AG09309 (cell line): ENCODE results near the gene MVD.

ENCODE experiments used
- DNase-seq: peaks from one replicate; pipeline ENCODE4 v3.0.0-alpha.2; 2010; ENCODE audit warnings: low read depth
- H3K4me3 ChIP-seq: 2 replicates; pipeline ENCODE4 v1.5.1; 2011; ENCODE audit warnings: mild to moderate bottlenecking, low read depth, low read length, moderate library complexity; ENCODE audit not compliant: control insufficient read depth
- CTCF ChIP-seq: IDR thresholded peaks from 2 replicates; pipeline ENCODE4 v1.5.1; 2011; ENCODE audit warnings: mild to moderate bottlenecking, low read depth, low read length, inconsistent platforms; ENCODE audit not compliant: insufficient read depth, control insufficient read depth; ENCODE audit errors: missing control alignments

Gene MVD

DNA sequence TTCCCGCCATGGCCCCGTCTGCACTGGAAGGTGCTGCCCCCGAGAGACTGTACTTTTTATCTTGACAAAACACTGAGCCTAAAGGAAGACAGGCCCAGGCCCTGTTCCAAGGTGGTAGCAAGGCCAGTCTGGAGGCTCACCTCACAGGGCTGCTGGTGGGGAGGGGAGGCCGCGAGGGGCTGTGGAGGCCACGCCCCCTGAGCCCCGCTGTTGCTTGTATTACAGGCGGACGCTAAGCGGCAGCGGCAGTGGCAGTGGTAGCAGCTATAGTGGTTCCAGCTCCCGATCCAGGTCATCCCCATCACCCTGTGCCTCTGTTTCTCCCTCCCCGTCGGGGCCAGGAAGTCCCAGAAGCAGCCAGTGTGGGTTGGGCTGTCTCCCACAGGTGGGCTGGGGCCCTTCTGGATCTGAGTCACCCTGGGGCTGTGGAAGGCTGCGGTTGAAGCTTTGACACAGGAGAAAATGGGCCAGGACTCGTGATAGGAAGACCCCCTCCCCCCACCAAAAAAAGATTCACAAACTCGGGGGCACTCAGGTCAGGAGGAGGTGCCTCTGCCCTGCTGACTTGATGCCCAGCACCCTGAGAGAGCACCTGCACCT lies 37.8 kb downstream of the MVD start:
- DNase-seq, result no peak
- no peak for TF ChIP-seq CTCF
- no peak overlapping the region for H3K4me3 ChIP-seq

- TF ChIP-seq CTCF, result no peak
- DNase-seq, result no peak
- H3K4me3 ChIP-seq, result no peak overlapping the region
Measured at GRCh38 chr16:88624481-88624880, 38.4 kb downstream of the MVD start.

GRCh38 chr16:88623858-88624257 lies 39.0 kb downstream of the MVD start:
- H3K4me3 ChIP-seq, result no peak overlapping the region
- TF ChIP-seq CTCF, result no peak
- DNase-seq, result no peak

GRCh38 chr16:88622866-88623265 lies 40.0 kb downstream of the MVD start:
- H3K4me3 ChIP-seq, result no peak overlapping the region
- no peak for DNase-seq
- no peak for TF ChIP-seq CTCF

DNA sequence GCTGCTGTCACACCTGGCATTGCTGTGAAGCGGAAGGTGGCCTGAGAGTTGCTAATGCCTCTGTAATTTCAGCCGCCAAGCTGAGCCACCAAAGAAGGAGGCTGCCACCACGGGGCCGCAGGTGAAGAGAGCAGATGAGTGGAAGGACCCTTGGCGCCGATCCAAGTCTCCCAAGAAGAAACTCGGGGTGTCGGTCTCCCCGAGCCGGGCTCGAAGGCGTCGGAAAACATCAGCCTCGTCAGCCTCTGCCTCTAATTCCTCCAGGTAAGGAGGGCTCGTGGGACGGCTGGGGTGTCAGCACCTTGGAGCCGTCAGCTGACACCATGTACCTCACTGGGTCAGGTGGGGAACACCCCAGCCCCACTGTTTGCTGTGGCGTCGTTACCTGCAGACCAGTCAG lies 40.8 kb downstream of the MVD start:
- no peak for DNase-seq
- no peak for TF ChIP-seq CTCF
- no peak overlapping the region for H3K4me3 ChIP-seq

DNA sequence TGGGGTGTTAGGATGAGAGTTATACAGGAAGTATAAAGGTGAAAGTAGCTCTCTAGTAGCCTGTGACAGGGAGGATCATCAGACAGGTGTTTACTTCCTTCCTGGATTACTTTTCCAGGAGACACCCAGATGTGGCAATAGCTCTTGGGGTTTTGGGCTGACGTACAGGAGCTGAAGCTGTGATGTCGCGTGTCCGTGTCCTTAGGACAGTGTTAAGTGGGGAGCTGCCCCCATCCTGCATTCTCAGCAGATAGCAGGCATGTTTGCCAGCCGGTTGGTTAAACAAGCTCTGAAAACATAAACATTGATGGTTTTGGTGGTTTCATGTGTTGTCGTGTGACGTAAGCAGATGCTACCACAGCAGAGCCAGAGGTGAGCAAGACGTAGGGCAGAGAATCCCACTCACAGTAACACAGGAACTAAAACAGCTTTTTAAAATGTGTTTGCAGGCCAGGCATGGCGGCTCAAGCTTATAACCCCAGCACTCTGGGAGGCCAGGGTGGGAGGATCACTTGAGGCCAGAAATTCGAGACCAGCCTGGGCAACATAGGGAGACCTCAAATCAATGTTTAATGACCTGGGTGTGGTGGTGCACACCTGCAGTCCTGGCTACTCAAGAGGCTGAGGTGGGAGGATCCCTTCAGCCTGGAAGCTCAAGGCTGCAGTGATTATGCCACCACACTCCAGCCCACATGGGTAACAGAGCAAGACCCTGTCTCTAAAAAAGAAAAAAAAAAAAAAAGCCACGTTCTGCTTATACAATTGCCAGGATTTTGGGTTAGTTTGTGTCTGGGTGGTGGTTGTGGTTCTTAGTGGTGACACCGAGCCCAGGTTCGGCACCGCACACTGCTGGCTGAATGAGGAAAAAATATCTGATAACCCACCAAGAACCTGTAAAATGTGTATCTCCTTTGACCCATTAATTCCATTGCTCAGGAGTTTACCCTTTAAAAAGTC lies 42.8 kb downstream of the MVD start:
- no peak for DNase-seq
- TF ChIP-seq CTCF, result no peak
- no peak overlapping the region for H3K4me3 ChIP-seq
